DND-41 (cell line): ENCODE data around the gene C1orf167.

Source experiments
- EZH2 ChIP-seq: IDR thresholded peaks from 3 replicates; pipeline ENCODE4 v1.6.1; 2012; ENCODE audit warnings: borderline replicate concordance, low read depth, mild to moderate bottlenecking, moderate library complexity, low read length, inconsistent platforms; ENCODE audit not compliant: severe bottlenecking
- TF ChIP-seq, protein P1 (sequence below): IDR thresholded peaks from 2 replicates; pipeline ENCODE4 v1.5.1; 2012; ENCODE audit warnings: borderline replicate concordance, low read length, moderate library complexity, mild to moderate bottlenecking; ENCODE audit not compliant: poor library complexity, severe bottlenecking; ENCODE audit errors: extremely low read depth

DNA sequence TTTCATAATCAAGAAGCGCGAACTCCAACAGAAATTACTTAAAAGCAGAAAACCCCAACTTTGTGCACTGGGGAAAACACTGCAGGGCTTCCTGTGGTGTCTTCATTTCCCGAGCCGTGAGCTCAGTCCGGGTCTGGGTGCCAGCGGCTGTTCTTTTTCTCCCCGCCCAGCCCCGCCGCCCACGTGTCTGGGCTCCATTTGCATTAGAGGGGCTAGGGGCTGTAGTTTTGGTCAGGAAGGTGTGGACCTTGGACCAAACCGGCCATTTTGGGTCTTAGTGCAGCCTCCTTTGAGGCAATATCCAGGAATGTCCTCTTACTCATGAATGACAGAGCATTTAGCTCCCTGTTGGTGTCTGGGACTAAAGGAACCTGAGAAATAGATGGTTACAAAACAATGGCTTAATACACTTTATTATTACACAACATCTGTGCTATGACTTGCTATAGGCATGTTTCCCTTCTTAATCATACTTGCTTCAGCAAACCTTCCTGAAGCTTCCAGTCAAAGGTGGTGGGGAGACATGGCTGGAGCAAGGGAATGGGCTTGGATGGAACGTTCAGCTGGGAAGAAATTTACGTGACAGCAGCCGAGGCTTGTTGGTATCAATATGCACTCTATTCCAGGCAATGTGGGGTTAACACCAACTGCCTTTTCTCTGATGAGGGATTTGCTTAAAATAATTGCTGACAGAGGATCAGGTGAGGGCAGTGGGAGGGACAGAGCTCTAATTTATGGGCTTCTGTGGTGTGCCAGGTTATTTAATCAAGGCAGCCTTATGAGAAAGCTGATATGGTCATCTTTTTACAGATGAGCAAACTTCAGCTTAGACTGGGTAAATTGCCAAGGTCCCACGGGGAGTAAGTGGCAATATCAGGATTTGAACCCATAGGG is 25.0 kb upstream of the C1orf167 start:
- TF ChIP-seq, protein P1, sequence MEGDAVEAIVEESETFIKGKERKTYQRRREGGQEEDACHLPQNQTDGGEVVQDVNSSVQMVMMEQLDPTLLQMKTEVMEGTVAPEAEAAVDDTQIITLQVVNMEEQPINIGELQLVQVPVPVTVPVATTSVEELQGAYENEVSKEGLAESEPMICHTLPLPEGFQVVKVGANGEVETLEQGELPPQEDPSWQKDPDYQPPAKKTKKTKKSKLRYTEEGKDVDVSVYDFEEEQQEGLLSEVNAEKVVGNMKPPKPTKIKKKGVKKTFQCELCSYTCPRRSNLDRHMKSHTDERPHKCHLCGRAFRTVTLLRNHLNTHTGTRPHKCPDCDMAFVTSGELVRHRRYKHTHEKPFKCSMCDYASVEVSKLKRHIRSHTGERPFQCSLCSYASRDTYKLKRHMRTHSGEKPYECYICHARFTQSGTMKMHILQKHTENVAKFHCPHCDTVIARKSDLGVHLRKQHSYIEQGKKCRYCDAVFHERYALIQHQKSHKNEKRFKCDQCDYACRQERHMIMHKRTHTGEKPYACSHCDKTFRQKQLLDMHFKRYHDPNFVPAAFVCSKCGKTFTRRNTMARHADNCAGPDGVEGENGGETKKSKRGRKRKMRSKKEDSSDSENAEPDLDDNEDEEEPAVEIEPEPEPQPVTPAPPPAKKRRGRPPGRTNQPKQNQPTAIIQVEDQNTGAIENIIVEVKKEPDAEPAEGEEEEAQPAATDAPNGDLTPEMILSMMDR: no peak
- TF ChIP-seq EZH2: peak; percentile 18
